GM19023 (cell line): ENCODE measurements around the gene ALK.

ENCODE experiments used
- ATAC-seq: cut with Tn5 transposase; IDR thresholded peaks from one replicate; pipeline ENCODE4 v1.9.1; 2021; ENCODE audit warnings: mild to moderate bottlenecking, moderate library complexity; ENCODE audit not compliant: unreplicated experiment

The ALK gene

DNA sequence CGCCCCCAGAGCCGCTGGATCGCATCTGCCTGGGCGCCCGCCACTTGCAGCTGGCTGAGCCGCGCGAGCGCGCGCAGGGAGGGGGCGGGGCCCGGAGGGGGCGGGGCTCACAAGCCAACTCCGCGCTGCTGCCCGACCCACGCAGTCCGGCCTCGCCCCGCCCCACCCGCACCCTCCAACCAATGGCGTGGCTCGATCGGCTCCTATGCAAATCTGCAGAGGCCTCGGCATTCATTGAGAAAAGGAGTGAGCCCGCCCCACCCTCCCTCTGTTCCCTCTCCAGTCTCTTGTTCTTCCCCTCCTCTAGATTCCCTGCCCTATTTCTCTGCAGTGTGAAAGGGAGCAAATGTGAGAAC lies at the start of gene ALK:
TSS of gene ALK (minus strand) at position 27 of the 356 bp plus-strand sequence. CDS start 927 bp downstream, outside the sequence.
- no peak for ATAC-seq

- no peak for ATAC-seq
Measured at GRCh38 chr2:29966266-29966665, 44.9 kb upstream of the ALK start.

- no peak for ATAC-seq
Measured at GRCh38 chr2:29963972-29964570, 42.7 kb upstream of the ALK start.

DNA sequence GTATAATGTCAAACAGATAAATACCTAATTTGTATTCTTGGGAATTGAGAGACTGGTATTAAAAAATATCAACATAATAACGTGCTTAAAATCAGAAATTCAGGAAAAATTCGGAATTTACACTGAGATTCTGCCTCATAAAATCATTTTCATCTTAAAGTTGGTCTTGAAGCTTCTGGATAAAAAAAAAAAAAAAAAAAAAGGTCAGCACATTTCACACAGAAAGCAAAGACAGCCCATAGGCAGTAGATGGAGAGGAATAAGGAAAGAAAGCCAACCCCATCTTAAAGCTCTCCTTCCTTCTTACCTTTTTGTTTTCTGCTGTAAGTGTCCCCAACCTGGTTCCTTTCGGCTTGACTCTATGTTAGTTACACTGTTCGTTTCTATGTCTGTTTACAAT lies 41.5 kb upstream of the ALK start:
- ATAC-seq, result no peak

GRCh38 chr2:29954316-29954715 lies 32.9 kb upstream of the ALK start:
- no peak for ATAC-seq

DNA sequence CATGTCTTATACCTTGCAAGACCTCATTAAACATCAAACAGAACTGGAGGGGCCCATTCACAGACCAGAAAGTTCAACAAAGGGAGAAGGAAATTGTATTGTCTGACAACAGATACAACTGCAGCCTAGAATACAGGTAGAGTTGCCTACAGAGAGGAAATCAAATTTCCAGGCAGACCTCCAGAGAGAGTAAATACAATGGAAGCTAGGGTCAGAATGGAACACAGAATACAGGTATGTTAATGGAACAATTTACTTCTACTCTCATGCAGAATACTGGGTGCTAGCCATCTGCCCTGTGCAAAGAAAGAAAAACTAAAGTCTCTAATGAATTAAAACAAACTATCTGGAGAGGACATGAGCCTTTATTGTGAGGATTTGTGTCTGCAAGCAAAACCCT lies 31.6 kb upstream of the ALK start:
- no peak for ATAC-seq

DNA sequence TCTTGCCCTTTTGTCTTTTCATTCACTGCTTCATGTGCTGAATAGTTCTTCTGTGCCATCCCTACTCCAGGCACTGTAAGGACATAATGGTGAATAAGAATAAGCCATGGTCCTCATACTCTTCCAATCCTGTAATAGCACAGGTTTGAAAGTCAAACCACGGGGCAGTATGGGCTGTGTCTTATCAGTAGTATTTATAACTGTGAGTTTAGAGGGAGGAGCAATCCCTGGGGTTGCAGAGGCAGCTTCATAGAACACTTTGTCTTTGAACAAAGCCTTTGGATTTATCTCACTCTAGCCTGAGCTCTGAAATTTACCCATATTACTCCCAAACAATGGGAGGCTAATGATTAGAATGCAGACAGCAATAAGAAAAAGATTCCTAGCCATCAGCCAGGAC lies 30.2 kb upstream of the ALK start:
- no peak for ATAC-seq

- no peak for ATAC-seq
Measured at GRCh38 chr2:29950481-29950880, 29.1 kb upstream of the ALK start.

GRCh38 chr2:29949042-29949441 lies 27.7 kb upstream of the ALK start:
- ATAC-seq, result no peak

- no peak for ATAC-seq
Measured at GRCh38 chr2:29946505-29946904, 25.1 kb upstream of the ALK start.

GRCh38 chr2:29942711-29943110 lies 21.3 kb upstream of the ALK start:
- ATAC-seq, result no peak

DNA sequence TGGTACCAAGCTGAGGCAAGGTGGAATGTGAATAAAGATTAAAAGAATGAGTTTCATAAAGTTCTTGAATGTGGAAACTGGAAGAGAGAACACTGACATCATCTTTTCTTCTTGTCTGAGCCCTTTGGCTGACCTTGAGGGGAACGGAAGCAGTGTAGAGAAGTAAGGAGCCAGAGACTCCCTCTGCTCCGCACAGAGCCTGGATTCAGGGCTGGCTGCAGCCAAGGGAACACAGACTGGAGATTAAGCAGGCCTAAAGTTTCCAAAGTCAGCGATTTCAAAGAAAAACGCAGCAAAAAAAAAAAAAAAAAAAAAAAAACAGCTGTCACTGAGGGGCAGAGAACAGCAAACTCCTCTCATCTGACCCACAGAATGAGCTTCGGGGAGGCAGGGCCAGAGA lies 19.3 kb upstream of the ALK start:
- no peak for ATAC-seq

- no peak for ATAC-seq
Measured at GRCh38 chr2:29936020-29936419, 14.6 kb upstream of the ALK start.

DNA sequence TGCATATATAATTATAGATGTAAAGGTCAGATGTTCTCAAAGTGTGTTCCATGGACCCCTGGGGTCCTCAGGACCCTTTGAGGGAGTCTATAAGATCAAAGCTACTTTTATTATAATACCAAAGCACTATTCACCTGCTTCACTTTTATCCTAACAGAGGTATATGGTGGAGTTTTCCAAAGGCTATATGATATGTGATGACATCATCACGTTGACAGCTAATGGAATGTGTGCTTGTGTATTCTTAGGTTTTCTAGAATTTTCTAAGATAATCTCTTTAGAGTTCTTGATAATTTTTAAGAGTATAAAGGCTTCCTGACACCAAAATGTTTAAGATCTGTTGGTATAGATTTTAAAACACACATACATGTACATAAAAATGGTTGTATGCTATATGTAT lies 10.4 kb upstream of the ALK start:
- no peak for ATAC-seq

DNA sequence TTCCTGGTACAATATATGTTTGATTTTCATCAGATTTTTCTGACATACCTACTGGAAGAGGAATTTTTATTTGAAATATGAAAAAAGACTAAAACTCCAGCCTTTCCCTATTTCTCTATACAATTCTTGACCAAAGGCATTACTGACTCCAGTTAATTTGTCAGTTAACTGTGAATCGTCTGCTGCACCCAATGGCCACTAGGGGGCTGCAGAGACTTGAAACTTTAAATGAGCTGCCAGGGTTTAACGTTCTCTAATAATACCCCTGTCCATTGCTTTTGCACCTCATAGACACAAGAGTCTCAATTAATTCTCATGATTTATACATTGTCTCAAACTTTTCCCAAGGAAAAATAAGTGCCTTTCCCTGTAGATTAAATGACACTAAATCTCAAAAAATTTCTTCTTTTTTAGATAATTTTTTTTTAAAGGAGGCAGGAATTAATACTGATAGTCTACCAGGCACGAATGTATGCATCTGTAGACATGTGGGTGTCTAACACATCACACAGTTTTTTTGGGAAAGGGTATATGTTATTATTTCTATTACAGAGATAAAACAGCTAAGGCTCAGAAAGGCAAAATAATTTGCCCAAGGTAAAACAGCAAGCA lies 1.8 kb upstream of the ALK start:
- ATAC-seq, result no peak

GRCh38 chr2:29922605-29923004 lies 1.2 kb upstream of the ALK start:
- no peak for ATAC-seq

DNA sequence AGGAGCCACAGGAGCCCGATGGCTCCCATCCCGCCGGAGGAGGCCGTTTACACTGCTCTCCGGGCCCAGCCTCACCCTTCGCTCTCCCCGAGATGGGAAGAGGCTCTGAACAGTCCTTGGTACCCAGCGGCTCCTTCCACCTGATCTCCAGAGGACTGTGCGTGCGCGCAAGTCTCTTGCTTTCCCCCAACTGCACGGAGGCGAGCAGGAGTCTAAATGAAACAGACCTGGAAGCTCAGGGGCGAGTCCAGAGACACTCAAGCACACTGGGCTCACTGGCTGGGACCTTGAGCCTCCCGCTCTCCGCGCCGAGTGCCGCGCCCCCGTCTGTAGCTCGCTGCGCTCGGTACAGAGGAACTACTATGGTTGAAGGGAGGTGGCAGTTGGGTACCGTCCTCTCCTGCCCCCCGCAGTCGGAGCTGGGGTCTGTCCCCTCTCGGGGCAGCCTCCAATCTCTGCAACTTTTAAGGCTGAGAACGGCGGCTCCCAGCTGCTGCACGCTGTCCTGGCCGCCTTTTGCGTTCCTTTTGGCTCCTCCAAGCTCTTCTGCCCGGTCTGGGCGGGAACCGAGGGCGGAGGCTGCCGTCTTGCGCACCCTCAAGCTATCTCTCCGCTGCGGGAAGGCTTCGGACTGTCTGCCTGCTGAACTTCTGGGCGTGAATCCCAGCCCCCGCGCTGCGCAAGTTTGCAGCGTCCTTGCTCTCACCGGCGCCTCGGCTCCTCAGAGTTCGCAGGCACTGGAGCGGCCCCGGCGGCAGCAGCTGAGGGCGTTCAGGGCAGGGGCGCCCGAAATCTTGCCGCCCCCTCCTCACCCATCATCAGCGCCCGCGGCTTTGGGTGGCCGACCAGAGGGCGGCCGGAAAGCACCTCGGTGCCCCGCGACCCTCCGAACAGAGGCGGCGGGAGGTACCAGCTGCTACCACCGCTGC lies 491 bp downstream of the ALK start:
- no peak for ATAC-seq

DNA sequence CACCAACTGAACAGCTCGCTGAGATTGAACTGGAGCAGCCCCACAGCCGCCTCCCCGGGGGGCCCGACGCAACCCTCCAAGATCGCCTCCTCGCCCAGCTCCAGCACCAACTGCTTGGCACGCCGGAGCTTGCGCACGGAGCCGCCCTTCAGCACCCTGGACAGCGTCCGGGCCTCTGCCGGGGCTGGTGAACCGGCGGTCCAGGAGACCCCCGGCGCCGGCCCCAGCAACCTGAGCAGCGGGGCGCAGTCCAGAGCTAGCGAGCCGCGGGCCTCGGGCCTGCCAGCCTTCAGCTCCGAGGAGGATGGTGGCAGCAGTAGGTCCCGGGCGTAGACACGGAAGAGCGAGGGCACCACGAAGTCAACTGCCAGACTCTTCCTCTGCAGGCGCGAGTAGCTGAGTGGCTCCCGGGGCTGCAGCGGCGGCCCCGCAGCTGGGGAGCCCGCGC lies 1.2 kb downstream of the ALK start:
- ATAC-seq, result no peak

DNA sequence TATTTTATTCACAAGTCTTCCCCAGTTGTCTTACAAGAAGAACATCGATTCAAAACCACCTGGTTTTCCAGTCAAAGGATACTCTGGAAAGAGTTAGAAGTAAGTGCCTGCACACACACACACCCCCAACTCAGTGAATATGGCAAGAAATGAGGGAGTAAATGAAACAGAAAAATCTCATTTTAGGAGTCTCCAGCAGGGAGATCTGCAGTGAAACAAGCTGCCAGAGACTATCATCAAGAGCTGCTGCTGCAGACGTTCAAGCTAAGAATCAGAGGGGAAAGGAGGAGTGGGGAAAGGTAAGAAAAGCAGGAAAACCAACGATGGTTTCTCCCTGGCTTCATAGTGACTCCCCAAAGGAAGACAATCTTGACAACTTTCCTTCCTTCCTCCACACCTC lies 2.4 kb downstream of the ALK start:
- ATAC-seq, result no peak

- no peak for ATAC-seq
Measured at GRCh38 chr2:29917781-29918180, 3.6 kb downstream of the ALK start.

GRCh38 chr2:29916571-29916970 lies 4.8 kb downstream of the ALK start:
- no peak for ATAC-seq

DNA sequence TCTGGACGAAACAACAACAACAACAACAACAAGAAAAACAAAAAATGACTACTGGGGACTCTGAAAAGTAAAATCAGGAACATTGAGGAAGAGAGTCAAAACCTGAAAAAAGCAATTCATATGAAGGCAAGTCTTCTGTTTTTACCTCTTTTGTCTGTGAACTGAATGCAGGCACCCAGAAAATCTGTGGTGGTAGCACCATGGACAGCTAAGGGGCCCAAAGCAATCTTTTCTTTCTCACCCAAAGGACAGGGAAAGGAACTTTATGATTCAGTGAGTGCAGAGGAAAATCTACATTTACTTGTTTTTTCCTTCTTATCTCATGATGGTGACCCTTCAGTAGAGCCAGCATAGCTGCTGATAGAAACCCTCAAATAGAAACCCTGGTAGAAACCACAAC lies 10.4 kb downstream of the ALK start:
- no peak for ATAC-seq
